ENCODE results near the gene FAM167B.

FAM167B gene

GRCh38 chr1:32246888-32247273, at the start of gene FAM167B:
Gene FAM167B, plus strand, starts transcription at chr1:32247222. Its CDS starts 200 bp downstream, at chr1:32247422.
- DNase-seq (ENCODE audit: low read depth in 3 of 3) = no peak

GRCh38 chr1:32197837-32198236, 49.2 kb upstream of the FAM167B start:
- DNase-seq (ENCODE audit: low read depth in 3 of 3) = no peak

- DNase-seq (ENCODE audit: low read depth in 3 of 3) = no peak
These were observed 48.6 kb upstream of the FAM167B start for GRCh38 chr1:32198237-32199042.

GRCh38 chr1:32199043-32199716, 47.8 kb upstream of the FAM167B start:
- DNase-seq (ENCODE audit: low read depth in 3 of 3) = no peak

GRCh38 chr1:32199717-32200072, 47.3 kb upstream of the FAM167B start:
- DNase-seq (ENCODE audit: low read depth in 3 of 3) = no peak

GRCh38 chr1:32200226-32201010, 46.6 kb upstream of the FAM167B start, which contains the start of gene CCDC28B:
Gene CCDC28B, plus strand, starts transcription at chr1:32200595. Its CDS starts 1,341 bp downstream, at chr1:32201936.
- peak; percentile 20 to 35 (median 30) for DNase-seq (ENCODE audit: low read depth in 3 of 3)

GRCh38 chr1:32201011-32201855, 45.8 kb upstream of the FAM167B start:
- DNase-seq (ENCODE audit: low read depth in 3 of 3) = peak; percentile 44 to 58 (median 56)

GRCh38 chr1:32204943-32205361, 42.1 kb upstream of the FAM167B start:
- no peak for DNase-seq (ENCODE audit: low read depth in 3 of 3)

- DNase-seq (ENCODE audit: low read depth in 3 of 3) = peak; percentile 70 to 76 (median 71)
These were observed 41.3 kb upstream of the FAM167B start, which contains the start of gene IQCC for GRCh38 chr1:32205401-32206370. Gene IQCC, plus strand, starts transcription at chr1:32205671. Its CDS starts 11 bp downstream, at chr1:32205682.

GRCh38 chr1:32208469-32208868, 38.6 kb upstream of the FAM167B start:
- DNase-seq (ENCODE audit: low read depth in 3 of 3) = no peak

GRCh38 chr1:32208891-32209328, 38.1 kb upstream of the FAM167B start, which contains the start of gene DCDC2B:
Gene DCDC2B, plus strand, starts transcription at chr1:32209089. Its CDS starts 5 bp downstream, at chr1:32209094.
- DNase-seq (ENCODE audit: low read depth in 3 of 3) = no peak

GRCh38 chr1:32215629-32216480, 31.2 kb upstream of the FAM167B start:
- peak; percentile 32 to 39 (median 38) for DNase-seq (ENCODE audit: low read depth in 3 of 3)

- DNase-seq (ENCODE audit: low read depth in 3 of 3) = no peak
These were observed 30.5 kb upstream of the FAM167B start for GRCh38 chr1:32216566-32216965.

GRCh38 chr1:32219022-32219421, 28.0 kb upstream of the FAM167B start:
- DNase-seq (ENCODE audit: low read depth in 3 of 3) = no peak

GRCh38 chr1:32220746-32221580, 26.1 kb upstream of the FAM167B start:
- DNase-seq (ENCODE audit: low read depth in 3 of 3) = no peak

GRCh38 chr1:32221581-32221979, 25.4 kb upstream of the FAM167B start:
- no peak for DNase-seq (ENCODE audit: low read depth in 3 of 3)

GRCh38 chr1:32221980-32222755, 24.9 kb upstream of the FAM167B start, which contains the start of the genes EIF3I and TMEM234:
Gene EIF3I, plus strand, starts transcription at chr1:32222407. Its CDS starts 35 bp downstream, at chr1:32222442.
Gene TMEM234, minus strand, starts transcription at chr1:32222353. Its CDS starts 31 bp downstream, at chr1:32222322.
- DNase-seq (ENCODE audit: low read depth in 3 of 3) = peak; percentile 70 to 88 (median 87)

Measured in stimulated activated CD4-positive, alpha-beta T cell treated with anti-CD3 and anti-CD28 coated beads, TNF-alpha, amount 100 ng/mL, for 4 hours (primary cell).